GM12873 (cell line): ENCODE results near the gene PTPRG.

Experiments
- TF ChIP-seq, protein P1 (sequence below): IDR thresholded peaks from 2 replicates; pipeline ENCODE4 v1.5.1; 2012; ENCODE audit warnings: low read depth, mild to moderate bottlenecking, moderate library complexity, low read length, control low read depth; ENCODE audit not compliant: insufficient read depth; ENCODE audit errors: missing control alignments

PTPRG gene

DNA sequence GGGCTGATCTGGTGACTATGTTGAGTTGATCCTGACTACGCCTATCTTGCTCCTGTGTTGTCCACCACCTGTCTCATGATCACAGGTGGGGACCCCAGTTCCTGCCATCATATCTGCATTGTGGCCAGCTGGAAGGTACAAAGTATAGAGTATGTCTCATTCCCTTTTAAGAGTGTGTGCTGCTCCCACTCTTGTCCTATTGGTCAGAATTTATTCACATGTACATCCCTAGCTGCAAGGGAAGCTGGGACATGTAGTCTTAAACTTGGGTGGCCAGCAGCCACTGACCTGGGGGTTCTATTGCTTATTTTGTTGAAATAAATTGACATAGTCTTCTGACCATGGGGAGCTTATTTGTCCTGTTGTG lies 373.1 kb downstream of the PTPRG start:
- TF ChIP-seq, protein P1, sequence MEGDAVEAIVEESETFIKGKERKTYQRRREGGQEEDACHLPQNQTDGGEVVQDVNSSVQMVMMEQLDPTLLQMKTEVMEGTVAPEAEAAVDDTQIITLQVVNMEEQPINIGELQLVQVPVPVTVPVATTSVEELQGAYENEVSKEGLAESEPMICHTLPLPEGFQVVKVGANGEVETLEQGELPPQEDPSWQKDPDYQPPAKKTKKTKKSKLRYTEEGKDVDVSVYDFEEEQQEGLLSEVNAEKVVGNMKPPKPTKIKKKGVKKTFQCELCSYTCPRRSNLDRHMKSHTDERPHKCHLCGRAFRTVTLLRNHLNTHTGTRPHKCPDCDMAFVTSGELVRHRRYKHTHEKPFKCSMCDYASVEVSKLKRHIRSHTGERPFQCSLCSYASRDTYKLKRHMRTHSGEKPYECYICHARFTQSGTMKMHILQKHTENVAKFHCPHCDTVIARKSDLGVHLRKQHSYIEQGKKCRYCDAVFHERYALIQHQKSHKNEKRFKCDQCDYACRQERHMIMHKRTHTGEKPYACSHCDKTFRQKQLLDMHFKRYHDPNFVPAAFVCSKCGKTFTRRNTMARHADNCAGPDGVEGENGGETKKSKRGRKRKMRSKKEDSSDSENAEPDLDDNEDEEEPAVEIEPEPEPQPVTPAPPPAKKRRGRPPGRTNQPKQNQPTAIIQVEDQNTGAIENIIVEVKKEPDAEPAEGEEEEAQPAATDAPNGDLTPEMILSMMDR, result no peak

DNA sequence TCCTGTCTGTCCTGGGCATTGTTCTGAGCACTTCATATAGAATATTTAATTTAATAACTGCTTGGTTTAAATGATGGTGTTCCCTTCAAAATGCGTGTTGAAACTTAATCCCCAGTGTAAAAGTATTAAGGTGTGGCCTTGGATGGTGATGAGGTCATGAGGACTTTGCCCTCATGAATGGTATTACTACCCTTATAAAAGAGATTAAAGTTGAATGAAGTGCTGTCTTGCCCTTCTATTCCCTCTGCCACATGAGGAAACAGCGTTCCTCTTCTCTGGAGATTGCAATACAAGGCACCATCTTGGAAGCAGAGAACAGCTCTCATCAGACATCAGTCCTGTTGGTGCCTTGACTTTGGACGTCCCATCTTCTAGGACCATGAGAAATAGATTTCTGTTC lies 374.4 kb downstream of the PTPRG start:
- TF ChIP-seq, protein P1, result no peak

DNA sequence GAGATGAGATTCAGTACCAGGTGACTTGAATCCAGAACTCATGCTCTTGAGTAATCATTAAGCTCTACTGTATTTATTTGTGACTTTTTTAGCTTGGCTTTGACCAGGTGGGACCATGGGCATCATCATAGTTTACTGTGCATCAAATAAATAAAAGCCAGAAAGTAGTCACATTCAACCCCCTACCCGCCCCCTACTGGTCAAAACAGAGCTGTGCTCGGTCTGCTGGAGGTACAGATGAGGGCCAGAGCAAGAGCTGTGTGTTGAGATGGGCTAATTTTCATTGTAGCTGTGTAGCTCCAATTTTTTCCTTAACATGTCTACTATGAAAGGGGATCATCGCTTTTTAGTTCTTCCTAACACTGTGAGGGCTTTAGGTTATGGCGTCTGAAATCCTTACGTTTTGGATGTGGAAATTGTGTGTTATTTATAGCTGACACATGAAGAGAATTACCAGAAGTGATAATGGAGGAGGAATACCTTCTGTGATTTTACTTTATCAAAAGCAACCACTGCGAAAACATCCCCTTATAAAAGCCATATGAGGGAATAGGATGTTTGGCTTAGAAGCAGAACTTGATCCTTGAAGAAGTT lies 375.1 kb downstream of the PTPRG start:
- TF ChIP-seq, protein P1, result peak; percentile 86

DNA sequence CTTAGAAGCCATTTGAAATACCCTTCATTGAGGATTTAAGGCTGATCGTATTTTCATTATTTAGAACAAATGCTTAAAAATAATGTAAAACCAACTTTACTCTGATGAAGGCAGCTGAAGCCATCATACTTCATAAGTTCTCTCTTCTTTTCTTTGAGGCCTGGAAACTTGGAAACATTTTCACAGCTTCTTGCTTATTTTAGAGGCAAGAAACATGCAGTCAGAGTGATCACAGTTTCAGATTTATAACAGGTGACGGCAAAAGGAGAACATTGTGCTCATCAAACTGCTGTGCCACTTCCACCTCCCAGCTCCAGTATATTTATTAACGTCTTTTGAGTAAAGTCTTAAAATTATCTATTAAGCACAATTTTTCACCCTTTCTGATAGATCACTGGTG lies 376.1 kb downstream of the PTPRG start:
- TF ChIP-seq, protein P1, result no peak

DNA sequence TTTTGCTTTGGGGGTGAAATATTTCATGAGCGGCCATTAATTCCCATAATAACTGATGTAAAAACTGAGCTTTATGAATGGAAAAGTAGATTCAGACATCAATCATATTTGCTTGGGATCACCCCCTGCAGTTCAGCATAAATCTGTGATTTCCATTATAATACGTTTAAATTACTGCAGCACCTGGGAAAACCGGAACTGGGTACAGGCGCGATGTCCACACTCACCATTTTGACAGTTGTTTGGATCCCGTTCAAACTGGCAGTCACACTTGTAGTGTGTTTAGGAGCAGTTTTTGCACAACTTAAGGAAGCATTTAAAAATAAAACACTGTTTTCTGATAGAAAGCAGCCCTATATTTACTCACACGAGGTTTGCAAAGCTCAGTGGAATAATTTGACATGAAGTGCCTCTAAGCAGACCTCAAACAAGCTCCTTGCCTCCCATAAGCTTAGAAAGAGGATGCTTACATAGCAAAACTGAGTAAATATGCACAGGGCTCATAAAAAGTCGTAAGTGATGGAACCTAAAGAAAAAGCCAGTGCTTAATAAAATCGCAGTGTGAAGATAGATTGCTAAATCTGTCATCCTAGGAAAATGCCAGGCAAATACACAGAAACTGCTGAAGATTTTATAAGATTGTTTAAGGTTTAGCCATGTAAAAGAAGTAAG lies 377.6 kb downstream of the PTPRG start:
- TF ChIP-seq, protein P1, result no peak

DNA sequence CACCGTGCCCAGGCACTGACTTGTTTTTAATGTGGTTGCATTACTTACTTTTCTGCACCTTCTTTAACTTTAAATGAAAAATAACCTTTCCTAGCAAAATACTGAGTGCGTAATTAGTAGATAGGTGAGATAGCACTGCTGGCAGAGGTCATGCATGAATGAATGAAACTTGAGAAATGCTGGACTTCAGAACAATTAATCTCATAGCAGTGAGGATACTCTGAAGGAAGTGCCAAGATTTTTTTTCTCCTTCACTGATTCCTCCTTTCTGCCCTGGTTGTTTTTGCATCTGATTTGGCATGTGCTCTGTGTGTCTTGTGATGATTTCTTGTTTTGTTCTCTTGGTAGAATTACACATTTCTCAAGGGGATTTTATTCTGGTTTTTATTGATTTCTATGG lies 378.9 kb downstream of the PTPRG start:
- TF ChIP-seq, protein P1, result no peak

DNA sequence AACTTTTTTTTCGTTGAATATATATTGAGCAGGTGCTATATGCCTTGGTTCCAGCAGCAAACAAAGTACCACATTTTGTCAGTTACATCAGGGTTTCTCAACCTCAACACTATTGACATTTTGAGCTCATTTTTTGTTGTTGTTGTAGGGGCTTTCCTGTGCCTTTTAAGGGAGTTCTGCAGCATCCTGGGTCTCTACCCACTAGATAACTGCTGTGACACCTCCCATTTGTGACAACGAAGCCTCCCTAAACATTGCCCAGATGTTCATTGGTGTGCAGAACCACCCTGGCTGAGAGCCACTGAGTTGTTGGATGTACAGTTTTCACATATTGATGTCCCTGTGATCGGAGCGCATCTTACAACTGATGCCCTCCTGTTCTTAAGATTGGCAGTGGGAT lies 382.6 kb downstream of the PTPRG start:
- TF ChIP-seq, protein P1, result no peak
